Lower lobe of right lung (tissue), 2 donors: ENCODE data around the gene GMPR2. TPM values are rescaled to one million over a fixed set of nuclear protein-coding genes. Genes with fewer than 3 reads are reported as not detected.

Experiments used
- ATAC-seq, 2 donors: fragments of 200-7000 bp; cut with Tn5 transposase; one replicate each; pipeline ENCODE4 v1.9.1; 2020 to 2022; ENCODE audit warnings: mild to moderate bottlenecking in 2 of 2, moderate library complexity in 2 of 2
- DNase-seq: peaks from one replicate; pipeline ENCODE4 v3.0.0-alpha.2; 2020
- H3K27ac ChIP-seq: fragments of 200-600 bp; one replicate; pipeline ENCODE4 v1.8.0; 2022
- H3K27me3 ChIP-seq: fragments of 200-600 bp; one replicate; pipeline ENCODE4 v1.8.0; 2022; ENCODE audit warnings: low read depth
- H3K36me3 ChIP-seq: fragments of 200-600 bp; one replicate; pipeline ENCODE4 v1.8.0; 2022; ENCODE audit warnings: mild to moderate bottlenecking
- H3K4me1 ChIP-seq: fragments of 200-600 bp; one replicate; pipeline ENCODE4 v1.8.0; 2022
- H3K4me3 ChIP-seq: fragments of 200-600 bp; one replicate; pipeline ENCODE4 v1.8.0; 2022; ENCODE audit warnings: mild to moderate bottlenecking
- H3K9me3 ChIP-seq: fragments of 200-600 bp; one replicate; pipeline ENCODE4 v1.8.0; 2022
- intact Hi-C: fragments of 100-400 bp; cut with DNase I; formaldehyde crosslinking; loops from one replicate; pipeline ENCODE4 v1.11.0; 2022
- total RNA-seq: library from RNA; stranded (reverse); fragmentation: NEBNext Ultra II Directional; extraction: Animal tissue kit (Norgen Biotek cat#: 25700); gene quantifications from one replicate; pipeline ENCODE4 v1.2.1, GENCODE V29; 2021
- TF ChIP-seq, protein P1 (sequence below): fragments of 200-600 bp; IDR thresholded peaks from one replicate; pipeline ENCODE4 v1.8.0; 2022; ENCODE audit warnings: antibody characterized with exemption, mild to moderate bottlenecking
- donor health status: DM: no; HTN: yes; CAD: no; lungs with severe emphysema.

The GMPR2 gene
- total RNA-seq, 1 donor from 2014 or later: 72.3 TPM

DNA sequence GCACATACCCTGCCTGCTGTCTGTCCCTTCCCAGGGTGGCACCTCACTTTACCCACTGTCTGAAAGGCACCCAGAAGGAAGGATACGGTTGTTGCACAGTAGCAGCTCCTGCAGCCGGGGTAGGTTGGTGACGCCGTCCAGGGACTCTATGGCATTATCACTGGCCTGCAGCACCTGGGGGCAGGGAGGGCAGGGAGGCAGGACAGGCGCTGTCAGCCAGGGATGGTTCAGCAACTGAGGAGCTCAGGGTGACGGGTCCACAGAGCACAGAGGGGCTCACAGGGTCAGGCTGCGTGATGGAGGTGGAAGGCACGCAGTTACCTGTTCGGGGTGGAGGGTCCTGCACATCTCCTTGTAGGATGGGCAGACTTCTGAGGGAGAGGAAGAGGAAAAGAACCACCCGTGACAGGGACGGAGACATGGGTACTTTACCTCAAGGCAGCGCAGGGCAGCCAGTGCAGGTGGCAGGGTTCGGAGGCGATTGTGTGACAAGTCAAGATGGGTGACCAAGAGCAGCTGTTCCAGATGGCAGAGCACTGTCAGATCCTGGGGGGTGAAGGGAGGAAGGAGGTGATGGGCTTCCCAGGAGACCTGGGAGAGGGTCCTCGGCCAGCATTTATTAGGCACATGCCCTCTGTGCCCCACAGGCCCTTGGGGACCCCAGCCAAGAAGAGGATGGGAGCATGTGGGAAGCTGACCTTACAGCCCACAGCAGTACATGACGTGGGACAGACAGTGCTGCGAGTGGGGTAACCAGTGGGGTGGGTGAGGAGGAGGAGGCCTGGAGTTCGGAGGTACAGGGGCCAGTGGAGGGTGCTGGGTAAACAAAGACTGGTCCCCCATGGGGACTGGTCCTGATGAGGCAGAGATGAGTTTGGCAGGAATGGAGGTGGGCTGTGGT is 33.9 kb downstream of the GMPR2 start:
- Histone ChIP-seq H3K27me3 (no peaks in the 10 kb centered on the region), H3K4me3 (no peak overlapping the region), H3K27ac (no peak overlapping the region), H3K9me3 (no peaks in the 10 kb centered on the region), H3K36me3 (peaks cover 64% of the 10 kb centered on the region), H3K4me1 (peaks cover 4% of the 10 kb centered on the region)
- ATAC-seq (no peak), DNase-seq (no peak)
- TF ChIP-seq, protein P1, sequence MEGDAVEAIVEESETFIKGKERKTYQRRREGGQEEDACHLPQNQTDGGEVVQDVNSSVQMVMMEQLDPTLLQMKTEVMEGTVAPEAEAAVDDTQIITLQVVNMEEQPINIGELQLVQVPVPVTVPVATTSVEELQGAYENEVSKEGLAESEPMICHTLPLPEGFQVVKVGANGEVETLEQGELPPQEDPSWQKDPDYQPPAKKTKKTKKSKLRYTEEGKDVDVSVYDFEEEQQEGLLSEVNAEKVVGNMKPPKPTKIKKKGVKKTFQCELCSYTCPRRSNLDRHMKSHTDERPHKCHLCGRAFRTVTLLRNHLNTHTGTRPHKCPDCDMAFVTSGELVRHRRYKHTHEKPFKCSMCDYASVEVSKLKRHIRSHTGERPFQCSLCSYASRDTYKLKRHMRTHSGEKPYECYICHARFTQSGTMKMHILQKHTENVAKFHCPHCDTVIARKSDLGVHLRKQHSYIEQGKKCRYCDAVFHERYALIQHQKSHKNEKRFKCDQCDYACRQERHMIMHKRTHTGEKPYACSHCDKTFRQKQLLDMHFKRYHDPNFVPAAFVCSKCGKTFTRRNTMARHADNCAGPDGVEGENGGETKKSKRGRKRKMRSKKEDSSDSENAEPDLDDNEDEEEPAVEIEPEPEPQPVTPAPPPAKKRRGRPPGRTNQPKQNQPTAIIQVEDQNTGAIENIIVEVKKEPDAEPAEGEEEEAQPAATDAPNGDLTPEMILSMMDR: no peak
- intact Hi-C loops: no loop called here

DNA sequence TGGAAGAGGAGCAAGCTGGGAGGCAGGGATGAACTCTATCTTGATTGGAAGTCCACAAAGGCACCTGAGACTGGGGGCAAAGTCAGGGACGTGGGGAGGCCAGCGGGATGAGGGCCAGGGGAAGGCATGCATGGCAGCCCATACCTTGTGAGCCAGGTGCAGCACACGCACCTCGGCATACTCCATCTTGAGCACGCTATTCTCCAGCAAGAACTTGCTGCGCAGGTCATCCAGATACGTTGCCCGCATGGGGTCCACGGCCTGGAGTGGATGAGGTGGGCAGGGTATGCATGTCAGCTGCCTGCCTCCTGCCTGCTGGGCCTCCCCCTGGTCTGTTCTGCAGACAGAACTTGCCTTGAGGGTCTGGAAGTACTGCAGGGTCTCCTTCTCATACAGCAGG is 34.8 kb downstream of the GMPR2 start:
- TF ChIP-seq, protein P1: no peak
- ATAC-seq: no peak

DNA sequence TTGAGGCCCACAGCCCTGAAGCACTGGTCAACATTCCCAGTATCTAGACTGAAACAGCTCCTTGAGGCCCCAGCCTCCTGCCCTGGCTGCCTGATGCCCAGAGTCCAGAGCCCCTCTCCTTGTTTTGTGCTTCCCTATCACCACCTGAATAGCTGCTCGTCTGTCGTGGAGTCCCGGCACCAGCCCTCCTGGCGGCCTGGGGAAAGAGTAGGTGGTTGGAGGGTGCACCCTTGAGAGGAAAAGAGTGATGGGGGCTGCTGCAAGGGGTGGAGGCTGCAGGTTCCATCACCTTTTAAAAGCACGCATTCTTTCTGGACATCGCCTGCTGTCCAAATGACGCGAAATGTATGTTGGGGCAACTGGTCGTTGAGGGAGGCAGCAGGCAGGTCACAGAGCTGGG is 35.5 kb downstream of the GMPR2 start:
- DNase-seq: no peak
- TF ChIP-seq, protein P1: no peak
- H3K27me3 ChIP-seq: no peaks in the 10 kb centered on the region
- H3K9me3 ChIP-seq: no peaks in the 10 kb centered on the region
- ATAC-seq: no peak
- intact Hi-C loops: no loop called here
- H3K36me3 ChIP-seq: peaks cover 64% of the 10 kb centered on the region
- H3K4me3 ChIP-seq: no peak overlapping the region
- H3K27ac ChIP-seq: no peak overlapping the region
- H3K4me1 ChIP-seq: peaks cover 20% of the 10 kb centered on the region

More for the DNA sequence above, 34.8 kb downstream of the GMPR2 start:
- no peaks in the 10 kb centered on the region for H3K9me3 ChIP-seq
- H3K27me3 ChIP-seq: no peaks in the 10 kb centered on the region
- no peak overlapping the region for H3K4me3 ChIP-seq
- H3K27ac ChIP-seq: no peak overlapping the region
- DNase-seq: no peak
- intact Hi-C loops: no loop called here
- peaks cover 13% of the 10 kb centered on the region for H3K4me1 ChIP-seq
- peaks cover 64% of the 10 kb centered on the region for H3K36me3 ChIP-seq

DNA sequence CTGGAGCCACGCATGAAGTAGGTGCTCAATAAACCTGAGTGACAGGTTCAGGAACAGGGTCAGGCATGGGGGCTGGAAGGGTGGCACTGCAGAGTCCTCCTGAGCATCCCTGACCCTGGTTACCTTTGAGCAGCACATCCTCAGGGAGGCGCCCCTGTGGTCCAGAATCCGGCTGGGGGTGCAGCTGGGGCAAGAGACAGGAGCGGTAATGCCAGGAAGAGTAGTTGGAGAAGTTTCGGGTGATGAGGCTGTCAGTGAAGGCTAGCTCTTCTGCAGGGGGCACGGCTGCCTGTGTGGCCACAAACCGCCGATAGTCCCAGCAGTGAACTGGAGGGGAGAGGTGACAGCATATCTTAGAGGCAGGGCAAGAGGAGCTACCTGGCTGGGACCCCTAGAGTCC is 36.6 kb downstream of the GMPR2 start:
- Histone ChIP-seq H3K27me3 (no peaks in the 10 kb centered on the region), H3K27ac (no peak overlapping the region), H3K4me1 (peaks cover 31% of the 10 kb centered on the region), H3K36me3 (peaks cover 54% of the 10 kb centered on the region), H3K9me3 (no peaks in the 10 kb centered on the region), H3K4me3 (no peak overlapping the region)
- intact Hi-C loops: no loop called here
- no peak for ATAC-seq
- no peak for DNase-seq
- TF ChIP-seq, protein P1: no peak

DNA sequence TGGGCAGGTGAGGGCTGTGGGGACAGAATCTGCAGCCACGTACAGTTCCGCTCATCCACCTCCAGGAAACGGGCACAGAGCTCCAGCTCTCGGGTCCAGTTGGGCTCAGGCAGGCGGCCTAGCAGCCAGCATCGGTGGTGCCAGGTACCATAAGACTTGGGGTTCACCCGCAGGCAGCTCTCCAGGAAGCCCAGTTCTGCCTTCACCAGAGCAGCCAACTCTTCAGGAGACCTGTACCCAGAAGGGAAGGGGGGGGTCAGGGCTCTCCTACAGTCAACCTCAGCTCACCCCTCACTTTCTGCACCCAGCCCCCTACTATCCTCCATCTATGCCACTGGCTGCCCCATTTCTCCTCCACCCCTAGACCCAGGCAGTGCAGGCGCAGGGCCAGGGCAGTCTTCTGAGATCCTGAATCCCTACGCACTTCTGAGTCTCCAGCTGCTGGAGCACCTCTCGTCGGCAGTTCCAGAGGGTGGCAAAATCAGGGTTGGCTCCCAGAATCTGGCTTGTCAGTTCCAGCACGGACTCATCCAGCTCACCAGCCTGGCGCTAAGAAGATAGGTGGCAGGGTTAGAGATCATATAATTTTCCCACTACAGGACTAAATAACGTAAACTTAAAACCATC is 37.3 kb downstream of the GMPR2 start:
- Histone ChIP-seq H3K4me1 (peaks cover 38% of the 10 kb centered on the region), H3K4me3 (no peak overlapping the region), H3K9me3 (no peaks in the 10 kb centered on the region), H3K27ac (no peak overlapping the region), H3K27me3 (no peaks in the 10 kb centered on the region), H3K36me3 (peaks cover 52% of the 10 kb centered on the region)
- TF ChIP-seq, protein P1: no peak
- DNase-seq (no peak), ATAC-seq (no peak)
- intact Hi-C loops: no loop called here
